Inflammatory macrophage (primary cell): Measurements from ENCODE around the gene ATP6V1E1.
"Not testable (repeated sequence)": the region's sequence is repeated elsewhere in the genome, so short reads cannot be mapped to it uniquely, and the experiment has no call there.

Experiments used
- DNase-seq, 2 donors: peaks; one replicate each; pipeline ENCODE4 v3.0.0-alpha.2; 2020 to 2022
- total RNA-seq, 18 experiments: gene quantifications; one replicate each; lab custom pipeline; 2026; ENCODE audit warnings: mixed read lengths in 6 of 18, inconsistent platforms in 2 of 18; lab: John Stamatoyannopoulos, UW

Gene ATP6V1E1
- total RNA-seq: 182 to 385 (median 281) reads per million in 18 experiments

GRCh38 chr22:17628406-17629172 is at the start of gene ATP6V1E1:
TSS of gene ATP6V1E1 (minus strand) at chr22:17628749. CDS start at chr22:17628635, 114 bp downstream.
- DNase-seq: peak; percentile 99

GRCh38 chr22:17675584-17675983 is 47.0 kb upstream of the ATP6V1E1 start:
- DNase-seq: peak; percentile 46 to 85

GRCh38 chr22:17674152-17674551 is 45.6 kb upstream of the ATP6V1E1 start:
- no peak for DNase-seq

- DNase-seq: peak; percentile 32 to 37
Observed at GRCh38 chr22:17672417-17672991, 44.0 kb upstream of the ATP6V1E1 start.

- not testable (repeated sequence) for DNase-seq
Observed at GRCh38 chr22:17671521-17672092, 43.1 kb upstream of the ATP6V1E1 start.

- peak; percentile 22 to 68 for DNase-seq
Observed at GRCh38 chr22:17665854-17666253, 37.3 kb upstream of the ATP6V1E1 start.

- DNase-seq: no peak
Observed at GRCh38 chr22:17665248-17665647, 36.7 kb upstream of the ATP6V1E1 start.

GRCh38 chr22:17664414-17665055 is 36.0 kb upstream of the ATP6V1E1 start:
- no peak for DNase-seq

GRCh38 chr22:17656870-17657395 is 28.4 kb upstream of the ATP6V1E1 start:
- DNase-seq: no peak

- DNase-seq: peak in 1 of 2 donors; percentile 37
Observed at GRCh38 chr22:17655289-17655688, 26.7 kb upstream of the ATP6V1E1 start.

- DNase-seq: peak in 1 of 2 donors; percentile 92
Observed at GRCh38 chr22:17648569-17648968, 20.0 kb upstream of the ATP6V1E1 start.

GRCh38 chr22:17647991-17648390 is 19.4 kb upstream of the ATP6V1E1 start:
- peak; percentile 69 to 87 for DNase-seq

GRCh38 chr22:17647452-17647851 is 18.9 kb upstream of the ATP6V1E1 start:
- no peak for DNase-seq

- not testable (repeated sequence) for DNase-seq
Observed at GRCh38 chr22:17642357-17642756, 13.8 kb upstream of the ATP6V1E1 start.

- DNase-seq: peak; percentile 60 to 67
Observed at GRCh38 chr22:17641269-17641668, 12.7 kb upstream of the ATP6V1E1 start.

- peak; percentile 36 to 37 for DNase-seq
Observed at GRCh38 chr22:17639247-17639741, 10.7 kb upstream of the ATP6V1E1 start.

GRCh38 chr22:17638432-17639246 is 10.1 kb upstream of the ATP6V1E1 start, which contains the start of gene BCL2L13:
TSS of gene BCL2L13 (plus strand) at chr22:17638757. CDS start at chr22:17655712, 16,955 bp downstream.
- peak; percentile 90 to 93 for DNase-seq

GRCh38 chr22:17638182-17638431 is 9.6 kb upstream of the ATP6V1E1 start:
- no peak for DNase-seq

- DNase-seq: no peak
Observed at GRCh38 chr22:17637490-17638181, 9.1 kb upstream of the ATP6V1E1 start.

- DNase-seq: not testable (repeated sequence)
Observed at GRCh38 chr22:17636850-17637249, 8.3 kb upstream of the ATP6V1E1 start.

GRCh38 chr22:17634696-17635095 is 6.1 kb upstream of the ATP6V1E1 start:
- peak in 1 of 2 donors; percentile 71 for DNase-seq
